Ovary (tissue), 3 donors: ENCODE measurements around the gene THAP2.

ENCODE experiments used
- POLR2A ChIP-seq: fragments of 450-650 bp; IDR thresholded peaks from one replicate; pipeline ENCODE4 v1.6.1; 2017; ENCODE audit warnings: antibody characterized with exemption, mild to moderate bottlenecking, moderate library complexity
- TF ChIP-seq, protein P1 (sequence below), 3 donors: fragments of 450-650 bp in 2 of 3; fragments of 200-600 bp in 1 of 3; IDR thresholded peaks; one replicate each; pipeline versions ENCODE4 v1.5.1 to v1.8.0; 2016 to 2022; ENCODE audit warnings: antibody characterized with exemption in 3 of 3, mild to moderate bottlenecking in 1 of 3
- donor health status: DM: no; HTN: no; CAD: no.

- TF ChIP-seq POLR2A: no peak
- TF ChIP-seq, protein P1, sequence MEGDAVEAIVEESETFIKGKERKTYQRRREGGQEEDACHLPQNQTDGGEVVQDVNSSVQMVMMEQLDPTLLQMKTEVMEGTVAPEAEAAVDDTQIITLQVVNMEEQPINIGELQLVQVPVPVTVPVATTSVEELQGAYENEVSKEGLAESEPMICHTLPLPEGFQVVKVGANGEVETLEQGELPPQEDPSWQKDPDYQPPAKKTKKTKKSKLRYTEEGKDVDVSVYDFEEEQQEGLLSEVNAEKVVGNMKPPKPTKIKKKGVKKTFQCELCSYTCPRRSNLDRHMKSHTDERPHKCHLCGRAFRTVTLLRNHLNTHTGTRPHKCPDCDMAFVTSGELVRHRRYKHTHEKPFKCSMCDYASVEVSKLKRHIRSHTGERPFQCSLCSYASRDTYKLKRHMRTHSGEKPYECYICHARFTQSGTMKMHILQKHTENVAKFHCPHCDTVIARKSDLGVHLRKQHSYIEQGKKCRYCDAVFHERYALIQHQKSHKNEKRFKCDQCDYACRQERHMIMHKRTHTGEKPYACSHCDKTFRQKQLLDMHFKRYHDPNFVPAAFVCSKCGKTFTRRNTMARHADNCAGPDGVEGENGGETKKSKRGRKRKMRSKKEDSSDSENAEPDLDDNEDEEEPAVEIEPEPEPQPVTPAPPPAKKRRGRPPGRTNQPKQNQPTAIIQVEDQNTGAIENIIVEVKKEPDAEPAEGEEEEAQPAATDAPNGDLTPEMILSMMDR (IDR thresholded peaks at IDR 0.05): no peak
Measured at GRCh38 chr12:71638499-71638898, 25.6 kb upstream of the THAP2 start.
